Amygdala (tissue), 56 donors: ENCODE measurements around the gene KYAT1.
A peak's percentile ranks its signal among the peaks of the same experiment; 100 is the strongest.
"Not testable (repeated sequence)": the region's sequence is repeated elsewhere in the genome, so short reads cannot be mapped to it uniquely, and the experiment has no call there.

Experiments used
- DNase-seq, 56 donors: peaks; one replicate each; lab custom pipeline; 2025; lab: John Stamatoyannopoulos, UW

KYAT1 gene

GRCh38 chr9:128887049-128887448, 5.3 kb upstream of the KYAT1 start:
- DNase-seq: no peak

DNA sequence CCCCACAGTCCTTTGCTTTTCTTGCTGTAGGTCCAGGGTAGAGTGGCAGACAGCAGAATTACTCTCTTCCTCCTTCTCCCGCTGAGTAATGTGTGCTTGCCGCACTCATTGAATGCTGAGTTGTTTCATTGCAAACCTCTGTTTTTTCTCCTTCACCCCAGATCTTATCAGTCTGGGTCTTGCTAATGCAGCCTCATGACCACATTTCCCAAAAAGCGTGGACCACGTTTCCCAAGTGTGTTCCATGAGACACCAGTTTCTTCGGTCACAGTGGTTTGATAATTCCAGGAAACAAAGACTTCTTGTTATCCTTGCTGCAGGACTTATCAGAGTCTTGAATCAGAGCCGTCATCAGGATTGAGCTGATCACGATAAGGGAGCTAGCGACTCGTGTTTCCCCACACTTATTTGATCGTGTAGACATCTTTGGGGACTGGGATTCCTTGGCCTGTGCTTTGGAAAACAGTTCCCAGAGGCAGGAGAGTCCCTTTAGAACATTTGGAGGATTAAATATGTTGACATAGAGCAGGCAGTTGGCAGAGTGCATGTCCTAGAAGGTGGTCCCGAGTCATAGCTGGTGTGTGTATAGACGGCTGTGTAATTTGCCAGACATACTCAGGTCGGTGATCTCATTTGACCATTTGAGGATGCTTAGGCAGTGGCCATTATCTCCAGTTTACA, 4.6 kb upstream of the KYAT1 start:
- DNase-seq: no peak

DNA sequence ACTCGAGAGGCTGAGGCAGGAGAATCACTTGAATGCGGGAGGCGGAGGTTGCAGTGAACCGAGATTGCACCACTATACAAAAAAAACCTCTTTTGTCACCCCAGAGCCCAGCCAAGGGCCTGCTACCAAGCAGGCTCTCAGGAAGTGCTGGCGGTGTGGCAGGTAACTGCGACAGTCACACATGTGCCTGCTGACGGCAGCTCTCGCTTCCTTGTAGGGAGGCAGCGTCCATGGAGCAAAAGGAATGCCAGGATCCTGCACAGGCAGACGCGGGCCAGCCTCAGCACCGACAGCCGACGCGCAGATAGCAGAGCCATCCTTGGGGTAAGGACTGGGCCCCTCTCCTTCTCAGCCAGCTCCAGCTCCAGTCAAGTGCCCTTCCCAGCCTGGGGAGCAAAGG, 4.0 kb upstream of the KYAT1 start:
- DNase-seq: no peak

DNA sequence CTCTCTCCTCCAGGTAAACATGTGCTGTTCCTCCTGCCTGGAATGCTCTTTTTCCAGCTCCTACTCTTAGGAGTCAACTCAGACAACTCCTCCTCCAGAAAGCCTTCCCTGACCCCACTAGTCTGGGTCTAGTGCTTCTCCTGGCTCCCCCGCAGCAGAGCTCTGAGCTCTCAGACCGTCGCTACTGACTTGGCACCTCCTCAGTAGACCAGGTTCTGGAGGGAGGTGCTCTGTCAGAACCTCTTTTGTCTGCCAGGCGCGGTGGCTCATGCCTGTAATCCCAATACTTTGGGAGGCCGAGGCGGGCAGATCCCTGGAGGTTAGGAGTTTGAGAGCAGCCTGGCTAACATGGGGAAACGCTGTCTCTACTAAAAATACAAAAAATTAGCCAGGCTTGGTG, 3.6 kb upstream of the KYAT1 start:
- no peak for DNase-seq

DNA sequence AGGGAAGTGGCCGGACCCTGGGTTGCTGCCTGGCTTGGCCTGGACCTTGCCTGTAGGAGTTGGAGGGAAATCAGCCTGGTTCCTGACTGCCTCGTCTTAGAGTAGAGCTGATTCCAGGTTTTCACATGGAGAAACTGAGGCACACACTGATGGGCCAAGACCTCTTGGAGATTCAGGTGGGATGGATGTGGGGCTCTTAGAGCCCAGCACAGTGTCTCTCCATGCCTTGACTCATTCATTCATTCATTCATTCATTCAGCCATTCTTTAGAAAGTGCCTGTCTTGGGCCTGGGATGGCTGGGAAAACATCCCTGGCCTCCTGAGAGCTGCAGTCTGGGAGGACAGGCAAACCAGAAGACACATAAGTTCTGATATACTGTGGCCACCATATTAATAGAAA, 2.4 kb upstream of the KYAT1 start:
- DNase-seq: no peak

- DNase-seq: peak in 3 of 56 donors; percentile 57 to 70 (median 59)
These were observed 1.2 kb upstream of the KYAT1 start for GRCh38 chr9:128882677-128883603.

DNA sequence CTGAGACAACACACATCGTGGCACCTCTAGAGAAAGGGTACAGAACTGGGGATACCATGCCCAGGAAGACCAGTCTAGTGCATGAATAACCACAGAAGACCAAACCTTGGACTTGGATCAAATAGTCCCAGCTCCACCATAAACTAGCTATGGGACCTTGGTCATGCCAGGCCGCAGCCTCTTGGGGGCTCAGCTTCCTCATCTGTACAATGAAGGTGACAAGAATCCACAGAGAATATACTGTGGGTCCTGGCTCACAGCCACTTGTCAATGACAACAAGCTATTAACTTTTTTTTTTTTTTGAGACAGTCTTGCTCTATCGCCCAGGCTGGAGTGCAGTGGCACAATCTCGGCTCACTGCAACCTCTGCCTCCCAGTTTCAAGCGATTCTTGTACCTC, 3.9 kb downstream of the KYAT1 start:
- no peak for DNase-seq

- DNase-seq: not testable (repeated sequence)
These were observed 10.8 kb downstream of the KYAT1 start for GRCh38 chr9:128870941-128871265.

GRCh38 chr9:128870128-128870940, 11.4 kb downstream of the KYAT1 start:
- no peak for DNase-seq

GRCh38 chr9:128863647-128864046, 18.1 kb downstream of the KYAT1 start:
- peak in 34 of 56 donors; percentile 16 to 74 (median 36) for DNase-seq

DNA sequence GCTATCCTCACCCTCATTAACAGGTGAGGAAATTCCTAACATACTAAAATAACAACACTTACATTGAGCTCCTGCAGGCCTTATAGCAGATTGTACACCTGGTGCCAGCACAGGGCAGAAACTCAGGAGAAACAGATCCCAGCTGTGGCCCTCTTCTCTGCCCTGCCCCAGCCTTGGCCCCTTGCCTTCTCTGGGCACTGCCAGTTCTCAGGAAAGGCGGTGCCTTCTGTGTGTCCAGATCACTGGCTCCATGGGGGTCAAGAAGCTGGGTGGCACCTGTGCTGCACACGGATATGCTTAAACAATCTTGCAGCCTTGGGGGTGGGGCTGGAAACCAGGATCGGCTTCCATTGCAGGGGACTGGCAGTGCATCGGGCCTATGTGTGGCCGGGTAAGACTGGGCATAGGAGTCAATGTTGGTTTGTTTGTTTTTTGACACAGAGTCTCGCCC, 19.3 kb downstream of the KYAT1 start:
- no peak for DNase-seq

GRCh38 chr9:128861501-128861900, 20.2 kb downstream of the KYAT1 start:
- no peak for DNase-seq

GRCh38 chr9:128860937-128861336, 20.8 kb downstream of the KYAT1 start:
- peak in 1 of 56 donors; percentile 22 for DNase-seq

DNA sequence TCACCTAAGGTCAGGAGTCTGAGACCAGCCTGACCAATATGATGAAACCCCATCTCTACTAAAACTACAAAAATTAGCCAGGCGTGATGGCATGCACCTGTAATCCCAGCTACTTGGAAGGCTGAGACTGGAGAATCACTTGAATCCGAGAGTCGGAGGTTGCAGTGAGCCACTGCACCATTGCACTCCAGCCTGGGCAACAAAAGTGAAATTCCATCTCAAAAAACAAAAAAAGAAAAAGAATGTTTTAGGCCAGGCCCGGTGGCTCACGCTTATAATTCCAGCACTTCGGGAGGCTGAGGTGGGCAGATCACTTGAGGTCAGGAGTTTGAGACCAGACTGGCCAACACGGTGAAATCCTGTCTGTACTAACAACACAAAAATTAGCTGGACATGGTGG, 23.3 kb downstream of the KYAT1 start:
- not testable (repeated sequence) for DNase-seq

- DNase-seq: not testable (repeated sequence)
These were observed 27.3 kb downstream of the KYAT1 start for GRCh38 chr9:128854454-128854853.

DNA sequence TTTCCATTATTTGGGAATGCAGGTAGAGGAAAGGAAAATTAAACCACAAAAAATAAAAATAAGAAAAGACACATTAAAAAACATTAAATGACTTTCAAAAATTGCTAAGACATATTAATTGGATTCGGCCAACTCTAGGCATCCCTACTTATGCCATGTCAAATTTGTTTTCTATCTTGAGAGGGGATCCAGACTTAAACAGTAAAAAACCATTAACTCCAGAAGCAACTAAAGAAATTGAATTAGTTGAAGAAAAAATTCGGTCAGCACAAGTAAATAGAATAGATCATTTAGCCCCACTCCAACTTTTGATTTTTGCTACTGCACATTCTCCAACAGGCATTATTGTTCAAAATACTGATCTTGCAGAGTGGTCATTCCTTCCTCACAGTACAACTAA, 29.1 kb downstream of the KYAT1 start:
- DNase-seq: not testable (repeated sequence)

- DNase-seq: peak in 19 of 56 donors; percentile 5 to 73 (median 23)
These were observed 29.8 kb downstream of the KYAT1 start for GRCh38 chr9:128851779-128852600.

DNA sequence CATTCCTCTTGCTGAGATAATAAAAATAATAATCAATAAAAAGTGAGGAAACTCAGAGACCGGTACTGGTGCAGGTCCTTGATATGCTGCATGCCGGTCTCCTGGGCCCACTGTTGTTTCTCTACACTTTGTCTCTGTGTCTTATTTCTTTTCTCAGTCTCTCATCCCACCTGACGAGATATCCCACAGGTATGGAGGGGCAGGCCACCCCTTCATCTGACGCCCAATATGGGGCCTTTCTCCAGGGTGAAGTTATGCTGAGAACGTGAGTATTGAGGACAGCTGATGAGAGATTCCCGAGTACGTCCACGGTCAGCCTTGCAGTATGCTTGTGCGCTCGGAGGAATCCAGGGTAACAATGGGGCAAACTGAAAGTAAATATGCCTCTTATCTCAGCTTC, 30.7 kb downstream of the KYAT1 start:
- not testable (repeated sequence) for DNase-seq

DNA sequence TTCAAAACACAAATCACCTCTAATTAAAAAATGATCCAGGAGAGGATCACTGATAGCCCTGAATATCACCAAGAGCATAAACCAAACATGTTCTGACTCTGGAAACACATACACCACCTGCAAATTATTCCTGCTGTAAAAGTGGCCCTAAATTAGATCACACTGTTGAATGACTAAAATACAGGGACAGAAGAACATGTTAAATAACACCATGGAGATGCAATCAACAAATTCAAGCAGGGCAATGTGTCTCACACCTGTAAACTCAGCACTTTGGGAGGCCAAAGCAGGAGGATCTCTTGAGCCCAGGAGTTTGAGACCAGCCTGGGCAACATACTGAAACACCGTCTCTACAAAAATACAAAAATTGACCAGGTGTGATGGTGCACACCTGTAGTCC, 33.9 kb downstream of the KYAT1 start:
- no peak for DNase-seq

DNA sequence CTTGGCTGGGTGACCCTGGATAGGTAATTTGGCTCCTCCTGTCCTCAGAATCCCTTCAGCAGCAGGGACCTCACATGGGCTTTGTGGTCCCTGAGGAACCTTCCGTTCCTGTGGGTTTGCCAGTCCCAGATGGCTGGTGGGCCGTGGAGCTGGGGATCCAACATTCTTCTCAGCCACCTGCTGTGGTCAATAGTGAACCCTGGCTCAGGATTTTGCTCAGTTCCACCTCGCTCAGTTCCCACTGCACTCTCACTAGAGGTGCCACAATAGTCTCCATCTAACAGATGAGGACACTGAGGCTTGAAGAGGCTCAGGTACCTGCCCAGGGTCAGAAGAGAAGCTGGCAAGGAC, 35.1 kb downstream of the KYAT1 start:
- DNase-seq: no peak
